ENCODE measurements around the gene CCDC32. TPM values are rescaled to one million over a fixed set of nuclear protein-coding genes. Genes with fewer than 3 reads are reported as not detected.

Gene CCDC32
- total RNA-seq, 2 donors from 2014 or later, result 27.5 to 32.0 TPM

DNA sequence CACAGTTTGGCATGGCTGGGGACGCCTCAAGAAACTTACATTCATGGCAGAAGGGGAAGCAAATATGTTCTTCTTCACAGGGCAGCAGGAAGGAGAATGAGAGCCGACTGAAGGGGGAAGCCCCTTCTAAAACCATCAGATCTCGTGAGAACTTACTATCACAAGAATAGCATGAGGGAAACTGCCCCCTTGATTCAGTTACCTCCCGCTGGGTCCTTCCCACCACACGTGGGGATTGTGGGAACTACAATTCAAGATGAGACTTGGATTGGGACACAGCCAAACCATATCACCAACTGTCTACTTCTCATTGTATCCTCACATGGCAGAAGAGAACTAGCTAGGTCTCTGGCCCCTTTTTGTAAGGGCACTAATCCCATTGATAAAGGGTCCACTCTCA lies 30.5 kb downstream of the CCDC32 start:
- TF ChIP-seq, protein P1, sequence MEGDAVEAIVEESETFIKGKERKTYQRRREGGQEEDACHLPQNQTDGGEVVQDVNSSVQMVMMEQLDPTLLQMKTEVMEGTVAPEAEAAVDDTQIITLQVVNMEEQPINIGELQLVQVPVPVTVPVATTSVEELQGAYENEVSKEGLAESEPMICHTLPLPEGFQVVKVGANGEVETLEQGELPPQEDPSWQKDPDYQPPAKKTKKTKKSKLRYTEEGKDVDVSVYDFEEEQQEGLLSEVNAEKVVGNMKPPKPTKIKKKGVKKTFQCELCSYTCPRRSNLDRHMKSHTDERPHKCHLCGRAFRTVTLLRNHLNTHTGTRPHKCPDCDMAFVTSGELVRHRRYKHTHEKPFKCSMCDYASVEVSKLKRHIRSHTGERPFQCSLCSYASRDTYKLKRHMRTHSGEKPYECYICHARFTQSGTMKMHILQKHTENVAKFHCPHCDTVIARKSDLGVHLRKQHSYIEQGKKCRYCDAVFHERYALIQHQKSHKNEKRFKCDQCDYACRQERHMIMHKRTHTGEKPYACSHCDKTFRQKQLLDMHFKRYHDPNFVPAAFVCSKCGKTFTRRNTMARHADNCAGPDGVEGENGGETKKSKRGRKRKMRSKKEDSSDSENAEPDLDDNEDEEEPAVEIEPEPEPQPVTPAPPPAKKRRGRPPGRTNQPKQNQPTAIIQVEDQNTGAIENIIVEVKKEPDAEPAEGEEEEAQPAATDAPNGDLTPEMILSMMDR (IDR thresholded peaks at IDR 0.05), result no peak
- intact Hi-C loops (cut with DNase I), result no loop called here
- Histone ChIP-seq H3K27me3 (no peaks in the 10 kb centered on the region), H3K9ac (ENCODE audit: low read depth in 2 of 2, low read length in 2 of 2) (no peak overlapping the region), H3K4me3 (no peak overlapping the region), H3K9me3 (no peaks in the 10 kb centered on the region), H3K27ac (no peak overlapping the region), H3K4me1 (no peaks in the 10 kb centered on the region), H3K36me3 (no peaks in the 10 kb centered on the region)
- DNase-seq, result no peak

GRCh38 chr15:40533763-40534364 lies 31.0 kb downstream of the CCDC32 start:
- H3K36me3 ChIP-seq, result no peaks in the 10 kb centered on the region
- no peak overlapping the region for H3K27ac ChIP-seq
- no peak for DNase-seq
- no peaks in the 10 kb centered on the region for H3K4me1 ChIP-seq
- TF ChIP-seq, protein P1 (IDR thresholded peaks at IDR 0.05), result no peak
- H3K4me3 ChIP-seq, result no peak overlapping the region
- no peaks in the 10 kb centered on the region for H3K9me3 ChIP-seq
- intact Hi-C loops (cut with DNase I), result no loop called here
- H3K9ac ChIP-seq (ENCODE audit: low read depth in 2 of 2, low read length in 2 of 2), result no peak overlapping the region
- no peaks in the 10 kb centered on the region for H3K27me3 ChIP-seq

- Histone ChIP-seq H3K4me3 (no peak overlapping the region), H3K4me1 (no peaks in the 10 kb centered on the region), H3K9ac (ENCODE audit: low read depth in 2 of 2, low read length in 2 of 2) (no peak overlapping the region), H3K27ac (no peak overlapping the region), H3K27me3 (no peaks in the 10 kb centered on the region), H3K9me3 (no peaks in the 10 kb centered on the region), H3K36me3 (no peaks in the 10 kb centered on the region)
- TF ChIP-seq, protein P1 (IDR thresholded peaks at IDR 0.05), result no peak
- intact Hi-C loops (cut with DNase I), result no loop called here
- no peak for DNase-seq
Measured at GRCh38 chr15:40528801-40529200, 36.0 kb downstream of the CCDC32 start.

- no peak for DNase-seq
- Histone ChIP-seq H3K27me3 (no peaks in the 10 kb centered on the region), H3K4me1 (no peaks in the 10 kb centered on the region), H3K9ac (ENCODE audit: low read depth in 2 of 2, low read length in 2 of 2) (no peak overlapping the region), H3K36me3 (no peaks in the 10 kb centered on the region), H3K9me3 (no peaks in the 10 kb centered on the region), H3K27ac (no peak overlapping the region), H3K4me3 (no peak overlapping the region)
- intact Hi-C loops (cut with DNase I), result no loop called here
- TF ChIP-seq, protein P1 (IDR thresholded peaks at IDR 0.05), result no peak
Measured at GRCh38 chr15:40525855-40526254, 39.0 kb downstream of the CCDC32 start.

DNA sequence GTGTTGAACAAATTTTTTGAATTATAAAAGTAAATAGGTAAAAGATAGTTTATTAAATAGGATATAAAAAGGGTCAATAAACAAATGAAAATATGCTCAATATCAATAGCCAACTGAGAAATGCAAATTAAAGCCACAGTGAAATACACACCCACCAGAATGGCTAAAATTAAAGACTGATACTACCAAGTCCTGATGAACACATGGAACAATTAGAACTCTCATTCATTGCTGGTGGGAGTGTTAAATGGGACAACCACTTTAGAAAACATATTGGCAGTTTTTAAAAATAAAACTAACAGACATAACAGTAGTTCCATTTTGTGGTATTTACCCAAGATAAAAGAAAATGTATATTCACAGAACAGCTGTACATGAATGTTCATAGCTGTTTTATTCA lies 41.2 kb downstream of the CCDC32 start:
- Histone ChIP-seq H3K36me3 (no peaks in the 10 kb centered on the region), H3K4me3 (no peak overlapping the region), H3K9me3 (no peaks in the 10 kb centered on the region), H3K27me3 (no peaks in the 10 kb centered on the region), H3K27ac (no peak overlapping the region), H3K4me1 (no peaks in the 10 kb centered on the region), H3K9ac (ENCODE audit: low read depth in 2 of 2, low read length in 2 of 2) (no peak overlapping the region)
- TF ChIP-seq, protein P1 (IDR thresholded peaks at IDR 0.05), result no peak
- intact Hi-C loops (cut with DNase I), result no loop called here
- DNase-seq, result no peak

All from colonic mucosa (tissue), 4 donors.